GM21717 (cell line): ENCODE results near the gene OLIG3.

ENCODE experiments used
- ATAC-seq: cut with Tn5 transposase; IDR thresholded peaks from one replicate; pipeline ENCODE4 v1.9.1; 2021; ENCODE audit warnings: mild to moderate bottlenecking, moderate library complexity; ENCODE audit not compliant: unreplicated experiment

Gene OLIG3

GRCh38 chr6:137472641-137473137 lies 21.5 kb downstream of the OLIG3 start:
- no peak for ATAC-seq

GRCh38 chr6:137471986-137472385 lies 22.2 kb downstream of the OLIG3 start:
- no peak for ATAC-seq

- no peak for ATAC-seq
Observed at GRCh38 chr6:137471497-137471896, 22.7 kb downstream of the OLIG3 start.

GRCh38 chr6:137467211-137467610 lies 27.0 kb downstream of the OLIG3 start:
- no peak for ATAC-seq

GRCh38 chr6:137465378-137466009 lies 28.7 kb downstream of the OLIG3 start:
- no peak for ATAC-seq

GRCh38 chr6:137452333-137452894 lies 41.8 kb downstream of the OLIG3 start:
- ATAC-seq = no peak

- ATAC-seq = no peak
Observed at GRCh38 chr6:137443901-137444300, 50.3 kb downstream of the OLIG3 start.
